ENCODE data around the gene BRF1. TPM values are rescaled to one million over a fixed set of nuclear protein-coding genes. Genes with fewer than 3 reads are reported as not detected.

BRF1 gene
- total and polyA plus RNA-seq, 2 of the 13 experiments (the other 11 are each of a cell fraction or from before 2014, with no cell fraction given), result 5.1 to 11.0 TPM

DNA sequence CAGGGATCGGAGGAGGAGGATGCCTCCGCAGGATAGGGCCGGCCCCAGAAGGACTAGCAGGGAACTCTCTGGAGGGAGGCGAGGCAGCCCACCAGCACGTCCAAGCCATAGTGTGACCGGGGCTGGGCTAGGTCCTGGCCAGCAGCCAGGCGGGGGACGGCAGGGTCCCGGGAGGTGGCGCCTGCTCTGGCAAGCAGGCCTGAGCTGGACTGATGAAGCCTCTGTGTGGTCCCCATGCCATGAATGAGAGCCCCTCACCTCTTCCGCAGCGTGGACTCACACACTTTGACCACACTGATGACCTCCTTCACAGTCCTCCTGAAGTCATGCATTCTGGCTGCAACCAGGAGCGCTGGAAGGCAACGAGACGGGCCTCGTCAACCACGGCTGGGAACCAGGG is 72.2 kb downstream of the BRF1 start:
- Histone ChIP-seq H3K79me2 (ENCODE audit: insufficient read depth, low read length) (no peaks in the 10 kb centered on the region), H3K4me1 (ENCODE audit: insufficient read depth, low read length) (no peaks in the 10 kb centered on the region), H3K36me3 (replicated peaks in 1 of 2; ENCODE audit: control insufficient read depth in 1 of 2, insufficient read depth in 2 of 2, low read length in 2 of 2) (peaks cover 6 to 27% of the 10 kb centered on the region in 2 experiments; a peak in 4 of 5 replicates), H3K9me3 (ENCODE audit: low read length) (no peaks in the 10 kb centered on the region), H3K27me3 (ENCODE audit: control insufficient read depth in 1 of 2, insufficient read depth in 2 of 2, low read length in 2 of 2) (no peaks in the 10 kb centered on the region), H3K27ac (ENCODE audit: extremely low read length, insufficient read depth, low read length) (no peak overlapping the region), H4K20me1 (ENCODE audit: insufficient read depth, low read length) (no peaks in the 10 kb centered on the region), H3K4me3 (replicated peaks in 1 of 3; ENCODE audit: insufficient read depth in 1 of 3, low read depth in 2 of 3, low read length in 3 of 3) (no peak overlapping the region), H3K4me2 (ENCODE audit: low read depth, low read length) (no peak overlapping the region), H2AFZ (ENCODE audit: low read length) (no peak overlapping the region), H3K9ac (ENCODE audit: insufficient read depth, low read depth, low read length) (no peak overlapping the region)
- BruUV-seq (replicated peaks), result no TSS peak
- 97% methylated on average over 16 of the region's 17 CpGs for WGBS (ENCODE audit: low lambda C conversion rate)
- ChIA-PET CTCF (ENCODE audit: low intra/inter-chr PET ratio, low total read pairs) (no interaction called here), POLR2A (no interaction called here)
- intact Hi-C loops (cut with micrococcal nuclease; ENCODE audit: unreplicated experiment), result no loop called here
- no peak for TF ChIP-seq ZNF780A (CRISPR knock-in tag; IDR thresholded peaks at IDR 0.05)
- TF ChIP-seq ZNF777 (CRISPR knock-in tag; IDR thresholded peaks at IDR 0.05), result no peak
- no peak for TF ChIP-seq PLRG1 (conservative IDR thresholded peaks at IDR 0.05)
- no peak for TF ChIP-seq MBD4 (IDR thresholded peaks at IDR 0.05; ENCODE audit: borderline replicate concordance, low read length)
- TF ChIP-seq ZNF816 (CRISPR knock-in tag; IDR thresholded peaks at IDR 0.05; ENCODE audit: borderline replicate concordance), result no peak
- no peak for TF ChIP-seq GLI4 (CRISPR knock-in tag; IDR thresholded peaks at IDR 0.05; ENCODE audit: borderline replicate concordance)
- TF ChIP-seq, protein P1, sequence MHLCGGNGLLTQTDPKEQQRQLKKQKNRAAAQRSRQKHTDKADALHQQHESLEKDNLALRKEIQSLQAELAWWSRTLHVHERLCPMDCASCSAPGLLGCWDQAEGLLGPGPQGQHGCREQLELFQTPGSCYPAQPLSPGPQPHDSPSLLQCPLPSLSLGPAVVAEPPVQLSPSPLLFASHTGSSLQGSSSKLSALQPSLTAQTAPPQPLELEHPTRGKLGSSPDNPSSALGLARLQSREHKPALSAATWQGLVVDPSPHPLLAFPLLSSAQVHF (CRISPR knock-in tag; IDR thresholded peaks at IDR 0.05), result no peak
- ATAC-seq (no peak), FAIRE-seq (no peak), DNase-seq (ENCODE audit: low spot score) (no peak)
- in situ Hi-C loops (cut with HindIII; ENCODE audit: extremely low pct_ligation_motif_present, low pct_unique_long_range_greater_than_20kb), result no loop called here

DNA sequence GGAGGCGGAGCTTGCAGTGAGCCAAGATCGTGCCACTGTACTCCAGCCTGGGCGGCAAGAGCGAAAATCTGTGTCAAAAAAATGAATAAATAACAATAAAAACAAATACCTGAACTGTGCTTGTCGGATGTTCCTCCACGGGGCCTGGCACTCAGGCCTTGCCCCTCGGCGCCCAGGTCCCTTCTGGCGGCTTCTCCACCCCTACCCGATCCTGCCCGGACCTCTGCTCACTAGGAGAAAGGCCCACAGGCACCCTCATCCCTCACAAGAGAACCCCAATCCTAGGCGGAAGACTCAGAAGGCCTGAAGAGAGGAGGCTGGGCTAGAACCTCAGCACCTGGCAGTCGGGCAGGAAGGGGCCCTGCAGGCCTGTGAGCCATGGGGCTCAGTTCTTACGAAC is 73.5 kb downstream of the BRF1 start:
- Histone ChIP-seq H3K4me2 (ENCODE audit: low read depth, low read length) (no peak overlapping the region), H3K27ac (ENCODE audit: extremely low read length, insufficient read depth, low read length) (no peak overlapping the region), H3K79me2 (ENCODE audit: insufficient read depth, low read length) (no peaks in the 10 kb centered on the region), H3K9me3 (ENCODE audit: low read length) (no peaks in the 10 kb centered on the region), H3K36me3 (replicated peaks in 1 of 2; ENCODE audit: control insufficient read depth in 1 of 2, insufficient read depth in 2 of 2, low read length in 2 of 2) (peaks cover 6 to 27% of the 10 kb centered on the region in 2 experiments; a peak in 4 of 5 replicates), H3K4me3 (replicated peaks in 1 of 3; ENCODE audit: insufficient read depth in 1 of 3, low read depth in 2 of 3, low read length in 3 of 3) (no peak overlapping the region), H2AFZ (ENCODE audit: low read length) (no peak overlapping the region), H3K27me3 (ENCODE audit: control insufficient read depth in 1 of 2, insufficient read depth in 2 of 2, low read length in 2 of 2) (no peaks in the 10 kb centered on the region), H4K20me1 (ENCODE audit: insufficient read depth, low read length) (no peaks in the 10 kb centered on the region), H3K9ac (ENCODE audit: insufficient read depth, low read depth, low read length) (no peak overlapping the region), H3K4me1 (ENCODE audit: insufficient read depth, low read length) (no peaks in the 10 kb centered on the region)
- FAIRE-seq (no peak), ATAC-seq (no peak), DNase-seq (ENCODE audit: low spot score) (no peak)
- ChIA-PET CTCF (ENCODE audit: low intra/inter-chr PET ratio, low total read pairs) (no interaction called here), POLR2A (no interaction called here)
- 99% methylated on average over 14 of the region's 14 CpGs for WGBS (ENCODE audit: low lambda C conversion rate)
- in situ Hi-C loops (cut with HindIII; ENCODE audit: extremely low pct_ligation_motif_present, low pct_unique_long_range_greater_than_20kb), result no loop called here
- intact Hi-C loops (cut with micrococcal nuclease; ENCODE audit: unreplicated experiment), result no loop called here
- BruUV-seq (replicated peaks), result no TSS peak
- TF ChIP-seq ZNF121 (CRISPR knock-in tag; IDR thresholded peaks at IDR 0.05), result no peak
- TF ChIP-seq, protein P2, sequence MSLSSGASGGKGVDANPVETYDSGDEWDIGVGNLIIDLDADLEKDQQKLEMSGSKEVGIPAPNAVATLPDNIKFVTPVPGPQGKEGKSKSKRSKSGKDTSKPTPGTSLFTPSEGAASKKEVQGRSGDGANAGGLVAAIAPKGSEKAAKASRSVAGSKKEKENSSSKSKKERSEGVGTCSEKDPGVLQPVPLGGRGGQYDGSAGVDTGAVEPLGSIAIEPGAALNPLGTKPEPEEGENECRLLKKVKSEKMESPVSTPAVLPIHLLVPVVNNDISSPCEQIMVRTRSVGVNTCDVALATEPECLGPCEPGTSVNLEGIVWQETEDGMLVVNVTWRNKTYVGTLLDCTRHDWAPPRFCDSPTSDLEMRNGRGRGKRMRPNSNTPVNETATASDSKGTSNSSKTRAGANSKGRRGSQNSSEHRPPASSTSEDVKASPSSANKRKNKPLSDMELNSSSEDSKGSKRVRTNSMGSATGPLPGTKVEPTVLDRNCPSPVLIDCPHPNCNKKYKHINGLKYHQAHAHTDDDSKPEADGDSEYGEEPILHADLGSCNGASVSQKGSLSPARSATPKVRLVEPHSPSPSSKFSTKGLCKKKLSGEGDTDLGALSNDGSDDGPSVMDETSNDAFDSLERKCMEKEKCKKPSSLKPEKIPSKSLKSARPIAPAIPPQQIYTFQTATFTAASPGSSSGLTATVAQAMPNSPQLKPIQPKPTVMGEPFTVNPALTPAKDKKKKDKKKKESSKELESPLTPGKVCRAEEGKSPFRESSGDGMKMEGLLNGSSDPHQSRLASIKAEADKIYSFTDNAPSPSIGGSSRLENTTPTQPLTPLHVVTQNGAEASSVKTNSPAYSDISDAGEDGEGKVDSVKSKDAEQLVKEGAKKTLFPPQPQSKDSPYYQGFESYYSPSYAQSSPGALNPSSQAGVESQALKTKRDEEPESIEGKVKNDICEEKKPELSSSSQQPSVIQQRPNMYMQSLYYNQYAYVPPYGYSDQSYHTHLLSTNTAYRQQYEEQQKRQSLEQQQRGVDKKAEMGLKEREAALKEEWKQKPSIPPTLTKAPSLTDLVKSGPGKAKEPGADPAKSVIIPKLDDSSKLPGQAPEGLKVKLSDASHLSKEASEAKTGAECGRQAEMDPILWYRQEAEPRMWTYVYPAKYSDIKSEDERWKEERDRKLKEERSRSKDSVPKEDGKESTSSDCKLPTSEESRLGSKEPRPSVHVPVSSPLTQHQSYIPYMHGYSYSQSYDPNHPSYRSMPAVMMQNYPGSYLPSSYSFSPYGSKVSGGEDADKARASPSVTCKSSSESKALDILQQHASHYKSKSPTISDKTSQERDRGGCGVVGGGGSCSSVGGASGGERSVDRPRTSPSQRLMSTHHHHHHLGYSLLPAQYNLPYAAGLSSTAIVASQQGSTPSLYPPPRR (CRISPR knock-in tag; IDR thresholded peaks at IDR 0.05; ENCODE audit: borderline replicate concordance), result no peak
- TF ChIP-seq ZNF367 (CRISPR knock-in tag; IDR thresholded peaks at IDR 0.05; ENCODE audit: borderline replicate concordance), result no peak
- TF ChIP-seq KAT8 (CRISPR knock-in tag; IDR thresholded peaks at IDR 0.05), result no peak
- TF ChIP-seq HIVEP1 (CRISPR knock-in tag; IDR thresholded peaks at IDR 0.05), result no peak
- no peak for TF ChIP-seq ZSCAN9 (CRISPR knock-in tag; IDR thresholded peaks at IDR 0.05; ENCODE audit: borderline replicate concordance)
- TF ChIP-seq SALL1 (CRISPR knock-in tag; IDR thresholded peaks at IDR 0.05), result no peak
- TF ChIP-seq NR3C1 (CRISPR knock-in tag; IDR thresholded peaks at IDR 0.05), result no peak

All from HepG2 (cell line).